Astrocyte (in vitro differentiated cells and primary cell): Measurements from ENCODE around the gene PROB1.
"Not testable (repeated sequence)": the region's sequence is repeated elsewhere in the genome, so short reads cannot be mapped to it uniquely, and the experiment has no call there.

Source experiments
- EZH2 ChIP-seq: IDR thresholded peaks from 2 replicates; pipeline ENCODE4 v1.6.1; 2012; ENCODE audit warnings: mild to moderate bottlenecking, low read length, inconsistent platforms; ENCODE audit not compliant: insufficient read depth
- TF ChIP-seq, protein P1 (sequence below): IDR thresholded peaks from 2 replicates; pipeline ENCODE4 v1.5.1; 2011; ENCODE audit warnings: low read depth, mild to moderate bottlenecking, inconsistent platforms, low read length, moderate library complexity; ENCODE audit not compliant: insufficient read depth

DNA sequence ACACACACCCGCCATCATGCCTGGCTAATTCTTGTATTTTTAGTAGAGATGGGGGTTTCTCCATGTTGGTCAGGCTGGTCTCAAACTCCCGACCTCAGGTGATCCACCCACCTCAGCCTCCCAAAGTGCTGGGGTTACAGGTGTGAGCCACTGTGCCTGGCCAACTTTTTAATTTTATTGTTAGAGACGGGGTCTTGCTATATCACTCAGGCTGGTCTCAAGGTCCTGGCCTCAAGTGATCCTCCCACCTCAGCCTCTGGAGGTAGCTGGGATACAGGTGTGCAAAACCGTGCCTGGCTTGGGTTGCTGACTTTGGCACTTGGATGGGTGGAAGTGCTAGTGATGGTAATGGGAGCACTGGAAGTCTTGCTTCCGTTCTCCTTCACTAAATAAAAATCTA lies 14.2 kb upstream of the PROB1 start:
- TF ChIP-seq, protein P1, sequence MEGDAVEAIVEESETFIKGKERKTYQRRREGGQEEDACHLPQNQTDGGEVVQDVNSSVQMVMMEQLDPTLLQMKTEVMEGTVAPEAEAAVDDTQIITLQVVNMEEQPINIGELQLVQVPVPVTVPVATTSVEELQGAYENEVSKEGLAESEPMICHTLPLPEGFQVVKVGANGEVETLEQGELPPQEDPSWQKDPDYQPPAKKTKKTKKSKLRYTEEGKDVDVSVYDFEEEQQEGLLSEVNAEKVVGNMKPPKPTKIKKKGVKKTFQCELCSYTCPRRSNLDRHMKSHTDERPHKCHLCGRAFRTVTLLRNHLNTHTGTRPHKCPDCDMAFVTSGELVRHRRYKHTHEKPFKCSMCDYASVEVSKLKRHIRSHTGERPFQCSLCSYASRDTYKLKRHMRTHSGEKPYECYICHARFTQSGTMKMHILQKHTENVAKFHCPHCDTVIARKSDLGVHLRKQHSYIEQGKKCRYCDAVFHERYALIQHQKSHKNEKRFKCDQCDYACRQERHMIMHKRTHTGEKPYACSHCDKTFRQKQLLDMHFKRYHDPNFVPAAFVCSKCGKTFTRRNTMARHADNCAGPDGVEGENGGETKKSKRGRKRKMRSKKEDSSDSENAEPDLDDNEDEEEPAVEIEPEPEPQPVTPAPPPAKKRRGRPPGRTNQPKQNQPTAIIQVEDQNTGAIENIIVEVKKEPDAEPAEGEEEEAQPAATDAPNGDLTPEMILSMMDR: not testable (repeated sequence)
- TF ChIP-seq EZH2: not testable (repeated sequence)
